Tibial artery (tissue), 4 donors: ENCODE data around the gene P2RY2.

ENCODE experiments used
- DNase-seq, 2 donors: peaks; one replicate each; pipeline ENCODE4 v3.0.0-alpha.2; 2019
- H3K27ac ChIP-seq, 2 donors: fragments of 200-600 bp; sonication (generic) in 1 of 2; 1 replicate in 1 of 2; 2 replicates in 1 of 2; pipeline ENCODE4 v1.5.1; 2018 to 2019; ENCODE audit warnings: mild to moderate bottlenecking in 1 of 2
- H3K27me3 ChIP-seq, 2 donors: fragments of 200-600 bp; sonication (generic) in 1 of 2; one replicate each; pipeline versions ENCODE4 v1.5.1 to v1.6.0; 2016 to 2019
- H3K36me3 ChIP-seq, 3 donors: fragments of 200-600 bp; sonication (generic) in 2 of 3; one replicate each; pipeline ENCODE4 v1.5.1; 2016 to 2019; ENCODE audit warnings: mild to moderate bottlenecking in 2 of 3
- H3K4me1 ChIP-seq, 4 donors: fragments of 200-600 bp; sonication (generic) in 2 of 4; 1 replicate in 3 of 4; 2 replicates in 1 of 4; pipeline ENCODE4 v1.5.1; 2016 to 2019
- H3K4me3 ChIP-seq, 2 donors: fragments of 200-600 bp; sonication (generic) in 1 of 2; 1 replicate in 1 of 2; 2 replicates in 1 of 2; pipeline ENCODE4 v1.5.1; 2018 to 2019; ENCODE audit warnings: mild to moderate bottlenecking in 2 of 2
- H3K9me3 ChIP-seq, 3 donors: fragments of 200-600 bp; sonication (generic) in 1 of 3; one replicate each; pipeline ENCODE4 v1.5.1; 2016 to 2019
- intact Hi-C: fragments of 100-400 bp; cut with DNase I; formaldehyde crosslinking; loops from one replicate; pipeline ENCODE4 v1.15.0; 2023; ENCODE audit warnings: low total_unique reads
- TF ChIP-seq, protein P1 (sequence below), 2 experiments: fragments of 200-600 bp in 1 of 2; fragments of 450-650 bp in 1 of 2; IDR thresholded peaks; one replicate each; pipeline ENCODE4 v1.5.1; 2017 to 2019; ENCODE audit warnings: antibody characterized with exemption in 2 of 2, mild to moderate bottlenecking in 1 of 2, moderate library complexity in 1 of 2

The P2RY2 gene

DNA sequence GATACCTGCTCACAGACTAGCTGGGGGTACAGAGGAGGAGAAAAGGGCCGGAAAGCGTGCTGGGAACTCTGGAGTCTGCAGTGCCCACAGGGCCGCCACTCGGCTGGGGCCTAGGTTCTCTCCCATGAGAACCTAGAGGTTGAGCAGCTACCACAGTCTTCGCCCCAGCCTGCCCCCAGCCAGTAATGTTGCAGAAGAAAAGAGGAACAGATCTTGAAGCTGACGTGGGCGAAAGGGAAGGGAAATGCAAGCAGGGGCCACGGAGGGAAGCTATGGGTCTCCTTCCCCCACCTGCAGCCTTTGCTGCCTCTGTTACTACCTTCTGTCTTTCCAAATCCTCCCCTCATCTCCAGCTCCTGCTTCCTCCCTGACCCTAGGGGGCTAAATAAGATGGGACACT lies 28.8 kb upstream of the P2RY2 start:
- H3K4me3 ChIP-seq, result no peak overlapping the region
- H3K27me3 ChIP-seq, result no peaks in the 10 kb centered on the region
- TF ChIP-seq, protein P1, sequence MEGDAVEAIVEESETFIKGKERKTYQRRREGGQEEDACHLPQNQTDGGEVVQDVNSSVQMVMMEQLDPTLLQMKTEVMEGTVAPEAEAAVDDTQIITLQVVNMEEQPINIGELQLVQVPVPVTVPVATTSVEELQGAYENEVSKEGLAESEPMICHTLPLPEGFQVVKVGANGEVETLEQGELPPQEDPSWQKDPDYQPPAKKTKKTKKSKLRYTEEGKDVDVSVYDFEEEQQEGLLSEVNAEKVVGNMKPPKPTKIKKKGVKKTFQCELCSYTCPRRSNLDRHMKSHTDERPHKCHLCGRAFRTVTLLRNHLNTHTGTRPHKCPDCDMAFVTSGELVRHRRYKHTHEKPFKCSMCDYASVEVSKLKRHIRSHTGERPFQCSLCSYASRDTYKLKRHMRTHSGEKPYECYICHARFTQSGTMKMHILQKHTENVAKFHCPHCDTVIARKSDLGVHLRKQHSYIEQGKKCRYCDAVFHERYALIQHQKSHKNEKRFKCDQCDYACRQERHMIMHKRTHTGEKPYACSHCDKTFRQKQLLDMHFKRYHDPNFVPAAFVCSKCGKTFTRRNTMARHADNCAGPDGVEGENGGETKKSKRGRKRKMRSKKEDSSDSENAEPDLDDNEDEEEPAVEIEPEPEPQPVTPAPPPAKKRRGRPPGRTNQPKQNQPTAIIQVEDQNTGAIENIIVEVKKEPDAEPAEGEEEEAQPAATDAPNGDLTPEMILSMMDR (IDR thresholded peaks at IDR 0.05), result no peak
- intact Hi-C loops, result loop anchor here (5.0 to 10.0 kb wide), 2 partner anchors 98 to 205 kb away; no protein-coding TSS in a partner anchor
- H3K9me3 ChIP-seq, result no peaks in the 10 kb centered on the region
- peak; percentile 59 to 74 for DNase-seq
- no peaks in the 10 kb centered on the region for H3K36me3 ChIP-seq
- no peak overlapping the region for H3K27ac ChIP-seq
- peaks cover 0 to 38% (median 30%) of the 10 kb centered on the region in 4 donors for H3K4me1 ChIP-seq

DNA sequence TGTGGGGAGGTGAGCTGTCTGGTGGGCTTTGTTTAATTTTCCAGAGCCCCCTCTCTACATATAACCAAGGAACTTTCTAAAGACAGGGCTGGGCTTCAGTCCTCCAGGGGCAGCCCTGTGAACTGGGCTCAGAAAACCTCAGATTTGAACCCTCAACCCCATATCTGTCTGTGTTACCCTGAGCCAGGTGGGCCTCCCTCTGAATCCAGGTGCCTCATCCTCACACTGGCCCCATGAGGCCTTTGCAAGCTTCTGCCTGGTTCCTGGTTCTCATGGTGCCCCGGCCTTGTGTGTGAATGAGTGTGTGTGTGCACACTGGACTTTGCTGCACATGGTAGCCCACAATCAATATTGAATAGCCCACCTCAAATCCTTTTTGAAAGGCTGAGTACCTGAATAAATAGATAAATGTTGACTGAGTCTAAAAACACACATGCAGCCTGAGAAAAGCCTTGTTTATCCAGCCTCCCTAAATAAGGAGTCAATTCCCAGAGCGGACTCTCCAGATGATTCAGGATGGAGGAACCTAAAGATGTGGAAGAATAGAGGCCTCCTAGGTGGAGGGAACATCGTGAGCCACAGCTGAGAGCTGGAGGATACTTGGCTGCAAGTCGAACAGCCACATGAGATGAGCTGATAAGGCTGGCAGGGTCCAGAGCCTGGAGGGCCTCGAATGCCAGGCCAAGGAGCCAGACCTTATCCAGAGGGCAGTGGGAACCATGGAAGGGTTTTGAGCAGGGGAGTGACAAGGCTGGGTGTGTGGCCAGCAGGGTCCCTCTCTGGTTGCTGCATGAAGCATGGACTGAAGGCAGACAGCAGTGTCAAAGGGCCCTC lies 28.1 kb upstream of the P2RY2 start:
- TF ChIP-seq, protein P1 (IDR thresholded peaks at IDR 0.05), result no peak
- no peaks in the 10 kb centered on the region for H3K27me3 ChIP-seq
- intact Hi-C loops, result loop anchor here (5.0 to 10.0 kb wide), 2 partner anchors 97 to 205 kb away; no protein-coding TSS in a partner anchor
- no peak overlapping the region for H3K27ac ChIP-seq
- peak in 1 of 2 donors; percentile 54 for DNase-seq
- H3K9me3 ChIP-seq, result no peaks in the 10 kb centered on the region
- H3K36me3 ChIP-seq, result no peaks in the 10 kb centered on the region
- no peak overlapping the region for H3K4me3 ChIP-seq
- peaks cover 0 to 38% (median 30%) of the 10 kb centered on the region in 4 donors for H3K4me1 ChIP-seq

DNA sequence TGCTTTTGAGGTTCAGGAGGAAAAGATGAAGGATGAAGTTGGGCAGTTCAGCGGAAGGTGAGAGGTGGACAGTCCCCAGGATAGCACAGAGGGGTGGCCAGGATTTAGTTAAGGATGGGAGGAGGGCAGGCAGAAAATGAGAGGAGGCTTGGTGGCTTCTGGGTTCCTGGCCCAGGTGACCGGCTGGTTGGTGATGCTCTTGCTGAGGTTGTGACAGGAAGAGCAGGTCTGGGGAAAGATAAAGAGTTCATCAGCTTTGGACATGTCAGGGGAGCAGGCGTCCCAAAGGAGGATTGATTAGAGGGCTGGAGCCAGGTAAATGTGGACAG lies 27.6 kb upstream of the P2RY2 start:
- no peaks in the 10 kb centered on the region for H3K36me3 ChIP-seq
- H3K4me3 ChIP-seq, result no peak overlapping the region
- no peak for DNase-seq
- no peak overlapping the region for H3K27ac ChIP-seq
- H3K27me3 ChIP-seq, result no peaks in the 10 kb centered on the region
- H3K9me3 ChIP-seq, result no peaks in the 10 kb centered on the region
- intact Hi-C loops, result no loop called here
- peaks cover 0 to 32% (median 26%) of the 10 kb centered on the region in 4 donors for H3K4me1 ChIP-seq
- TF ChIP-seq, protein P1 (IDR thresholded peaks at IDR 0.05), result no peak

DNA sequence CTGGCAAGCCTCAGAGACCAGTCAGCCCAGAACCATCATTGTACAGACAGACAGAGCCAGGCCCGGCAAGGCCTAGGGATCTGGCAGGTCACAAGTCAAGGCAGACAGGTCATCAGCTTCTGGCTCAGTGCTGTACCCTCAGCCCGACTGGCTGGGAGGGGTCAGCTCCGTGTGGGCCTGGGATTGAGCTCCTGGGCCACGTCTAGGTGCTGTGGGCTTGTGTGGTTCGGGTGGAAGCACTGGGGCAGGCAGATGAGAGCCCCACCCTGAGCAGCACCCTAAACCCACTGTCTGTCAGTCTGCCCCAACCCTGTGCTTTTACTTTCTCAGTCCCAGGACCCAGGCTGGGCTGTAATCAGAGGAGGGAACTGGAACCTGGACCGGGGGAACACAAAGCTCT lies 26.9 kb upstream of the P2RY2 start:
- intact Hi-C loops, result no loop called here

DNA sequence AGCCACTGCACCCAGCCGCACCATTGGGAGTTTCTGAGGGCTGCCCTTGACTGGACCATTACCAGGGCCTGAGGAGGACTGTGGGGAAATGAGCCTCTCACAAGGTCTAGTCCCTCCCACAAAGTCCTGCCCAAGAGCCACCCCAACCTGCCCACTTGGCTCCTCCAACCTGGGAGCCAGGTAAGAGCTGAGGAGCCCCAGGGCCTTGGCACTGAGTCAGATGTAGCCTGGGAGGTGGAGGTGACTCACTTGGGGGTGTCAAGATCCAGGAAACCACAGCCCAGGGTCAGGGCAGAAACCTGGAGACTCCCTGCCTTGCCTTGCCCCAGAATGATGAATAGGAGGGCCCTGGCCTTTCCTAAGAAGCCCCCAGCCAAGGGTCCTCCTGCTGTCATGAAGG lies 25.8 kb upstream of the P2RY2 start:
- H3K9me3 ChIP-seq, result no peaks in the 10 kb centered on the region
- H3K4me3 ChIP-seq, result no peak overlapping the region
- TF ChIP-seq, protein P1 (IDR thresholded peaks at IDR 0.05), result no peak
- no peaks in the 10 kb centered on the region for H3K27me3 ChIP-seq
- DNase-seq, result peak in 1 of 2 donors; percentile 53
- H3K27ac ChIP-seq, result no peak overlapping the region
- H3K4me1 ChIP-seq, result peaks cover 0 to 16% (median 13%) of the 10 kb centered on the region in 4 donors
- H3K36me3 ChIP-seq, result no peaks in the 10 kb centered on the region
- intact Hi-C loops, result no loop called here

More for the DNA sequence above, 26.9 kb upstream of the P2RY2 start:
- DNase-seq, result peak in 1 of 2 donors; percentile 59
- H3K36me3 ChIP-seq, result no peaks in the 10 kb centered on the region
- no peaks in the 10 kb centered on the region for H3K27me3 ChIP-seq
- no peak overlapping the region for H3K27ac ChIP-seq
- H3K4me1 ChIP-seq, result peaks cover 0 to 26% (median 20%) of the 10 kb centered on the region in 4 donors
- no peak overlapping the region for H3K4me3 ChIP-seq
- TF ChIP-seq, protein P1 (IDR thresholded peaks at IDR 0.05), result no peak
- no peaks in the 10 kb centered on the region for H3K9me3 ChIP-seq
